Panc1 (cell line): ENCODE measurements around the gene CDADC1. TPM values are rescaled to one million over a fixed set of nuclear protein-coding genes. Genes with fewer than 3 reads are reported as not detected.

Experiments
- ATAC-seq: fragments of 200-7000 bp; cut with Tn5 transposase; 2 replicates; pipeline ENCODE4 v1.9.1; 2020; ENCODE audit warnings: mild to moderate bottlenecking, moderate library complexity
- BruUV-seq: library from RNA; stranded (reverse); fragments of 400-500 nt; replicated peaks from 2 replicates; lab custom pipeline; 2021; lab: Mats Ljungman, UMichigan
- CTCF ChIA-PET: fragments of 300-600 bp; sonication (Branson Sonifier 250); formaldehyde crosslinking; loops from one replicate; lab custom pipeline; 2022; ENCODE audit warnings: antibody characterized with exemption; lab: Charles Lee
- POLR2A ChIA-PET: fragments of 300-600 bp; sonication (Branson Sonifier 250); formaldehyde crosslinking; loops from one replicate; lab custom pipeline; 2022; ENCODE audit warnings: antibody characterized with exemption; lab: Charles Lee
- DNase-seq: peaks from one replicate; pipeline ENCODE4 v3.0.0-alpha.2; 2010; ENCODE audit warnings: low read depth, low spot score
- H3K27ac ChIP-seq: 2 replicates; pipeline ENCODE4 v1.5.1; 2011; ENCODE audit warnings: mild to moderate bottlenecking, low read length, inconsistent platforms
- H3K27me3 ChIP-seq: fragments of 200-500 bp; sonication (Bioruptor generic); 2 replicates; pipeline ENCODE4 v1.6.0; 2014; ENCODE audit warnings: low read length, inconsistent platforms; ENCODE audit not compliant: control insufficient read depth, insufficient read depth
- H3K36me3 ChIP-seq: fragments of 200-500 bp; sonication (Bioruptor generic); 2 replicates; pipeline ENCODE4 v1.5.1; 2014; ENCODE audit warnings: inconsistent platforms, mild to moderate bottlenecking, low read length, moderate library complexity; ENCODE audit not compliant: control insufficient read depth, insufficient read depth
- H3K4me1 ChIP-seq: 2 replicates; pipeline ENCODE4 v1.5.1; 2011; ENCODE audit warnings: inconsistent platforms, mild to moderate bottlenecking, low read length, moderate library complexity; ENCODE audit not compliant: control insufficient read depth, insufficient read depth
- H3K4me3 ChIP-seq, 2 experiments: 2 replicates each; pipeline ENCODE4 v1.5.1; 2011 to 2012; ENCODE audit warnings: low read depth in 2 of 2, low read length in 2 of 2, mild to moderate bottlenecking in 2 of 2, inconsistent platforms in 1 of 2, moderate library complexity in 1 of 2
- H3K9me3 ChIP-seq: fragments of 200-500 bp; sonication (Bioruptor generic); 2 replicates; pipeline ENCODE4 v1.5.1; 2014; ENCODE audit warnings: low read depth, mild to moderate bottlenecking, inconsistent platforms, low read length, moderate library complexity; ENCODE audit not compliant: control insufficient read depth, insufficient read depth
- CTCF ChIP-seq: fragments of 450-650 bp; IDR thresholded peaks from 2 replicates; pipeline ENCODE4 v1.5.1; 2017; ENCODE audit warnings: mild to moderate bottlenecking
- POLR2AphosphoS5 ChIP-seq: IDR thresholded peaks from 2 replicates; pipeline ENCODE4 v1.6.1; 2012; ENCODE audit warnings: mild to moderate bottlenecking, low read depth, low read length, moderate library complexity
- REST ChIP-seq, 2 experiments: IDR thresholded peaks; 2 replicates each; pipeline ENCODE4 v1.6.1; 2011 to 2012; ENCODE audit warnings: low read depth in 2 of 2, control low read depth in 1 of 2, low read length in 1 of 2, mild to moderate bottlenecking in 1 of 2, moderate library complexity in 1 of 2; ENCODE audit not compliant: insufficient read depth in 1 of 2
- SIN3A ChIP-seq: IDR thresholded peaks from 2 replicates; pipeline ENCODE4 v1.6.1; 2012; ENCODE audit warnings: low read depth, mild to moderate bottlenecking, low read length, moderate library complexity, borderline replicate concordance; ENCODE audit not compliant: insufficient read depth
- TCF7L2 ChIP-seq: IDR thresholded peaks from 2 replicates; pipeline ENCODE4 v1.6.1; 2011; ENCODE audit warnings: mild to moderate bottlenecking, low read depth, low read length, inconsistent platforms
- in situ Hi-C: cut with HindIII; loops from 2 replicates; pipeline ENCODE4 v1.10.0; 2016; ENCODE audit warnings: low sequenced_read_pairs, low pct_unique_long_range_greater_than_20kb
- intact Hi-C: fragments of 100-400 bp; cut with micrococcal nuclease; formaldehyde crosslinking; loops from one replicate; pipeline ENCODE4 v1.10.0; 2022; ENCODE audit not compliant: unreplicated experiment
- total RNA-seq: library from RNA; stranded (reverse); gene quantifications from one replicate; pipeline ENCODE4 v1.2.1, GENCODE V29; 2021; ENCODE audit not compliant: unreplicated experiment

Gene CDADC1
- total RNA-seq, 1 experiment from 2014 or later: 11.8 TPM

GRCh38 chr13:49307365-49307764, 59.6 kb downstream of the CDADC1 start:
- Histone ChIP-seq H3K27me3 (no peaks in the 10 kb centered on the region), H3K36me3 (no peaks in the 10 kb centered on the region), H3K27ac (no peak overlapping the region), H3K9me3 (no peaks in the 10 kb centered on the region), H3K4me1 (no peaks in the 10 kb centered on the region), H3K4me3 (no peak overlapping the region)
- TF ChIP-seq CTCF (no peak), TCF7L2 (no peak), REST (IDR thresholded peaks at IDR 0.05; ENCODE audit: insufficient read depth in 1 of 2, low read depth in 2 of 2, low read length in 1 of 2) (no peak), POLR2AphosphoS5 (no peak), SIN3A (no peak)
- in situ Hi-C loops: no loop called here
- DNase-seq: no peak
- BruUV-seq: no TSS peak
- intact Hi-C loops: no loop called here
- CTCF ChIA-PET: no interaction called here
- no peak for ATAC-seq
- POLR2A ChIA-PET: no interaction called here

GRCh38 chr13:49308097-49308875, 60.6 kb downstream of the CDADC1 start:
- no peak for TF ChIP-seq SIN3A

GRCh38 chr13:49308921-49309408, 61.2 kb downstream of the CDADC1 start:
- in situ Hi-C loops: no loop called here
- Histone ChIP-seq H3K4me3 (no peak overlapping the region), H3K27ac (no peak overlapping the region), H3K36me3 (no peaks in the 10 kb centered on the region), H3K27me3 (no peaks in the 10 kb centered on the region), H3K4me1 (peaks cover 2% of the 10 kb centered on the region), H3K9me3 (no peaks in the 10 kb centered on the region)
- TF ChIP-seq SIN3A: no peak
- no peak for TF ChIP-seq CTCF
- TF ChIP-seq POLR2AphosphoS5: no peak
- TF ChIP-seq REST (IDR thresholded peaks at IDR 0.05; ENCODE audit: insufficient read depth in 1 of 2, low read depth in 2 of 2, low read length in 1 of 2): no peak
- no peak for TF ChIP-seq TCF7L2
- no peak for ATAC-seq
- BruUV-seq: no TSS peak
- intact Hi-C loops: no loop called here
- ChIA-PET POLR2A (no interaction called here), CTCF (no interaction called here)
- DNase-seq: no peak

More at GRCh38 chr13:49308097-49308875, 60.6 kb downstream of the CDADC1 start:
- no peak for ATAC-seq
- no peak for DNase-seq
- in situ Hi-C loops (no loop called here), intact Hi-C loops (no loop called here)
- Histone ChIP-seq H3K27ac (no peak overlapping the region), H3K4me3 (no peak overlapping the region), H3K4me1 (no peaks in the 10 kb centered on the region), H3K9me3 (no peaks in the 10 kb centered on the region), H3K36me3 (no peaks in the 10 kb centered on the region), H3K27me3 (no peaks in the 10 kb centered on the region)
- POLR2A ChIA-PET: no interaction called here
- BruUV-seq: no TSS peak
- CTCF ChIA-PET: no interaction called here
